GM23248 (cell line): ENCODE data around the gene ERICH6. TPM values are rescaled to one million over a fixed set of nuclear protein-coding genes. Genes with fewer than 3 reads are reported as not detected.

ENCODE experiments used
- DNase-seq: peaks from one replicate; pipeline ENCODE4 v3.0.0-alpha.2; 2015
- H2AFZ ChIP-seq: fragments of 200-600 bp; sonication (generic); 2 replicates; pipeline ENCODE4 v1.6.1; 2016; ENCODE audit warnings: antibody characterized with exemption
- H3F3A ChIP-seq: fragments of 200-600 bp; sonication (generic); 2 replicates; pipeline ENCODE4 v1.6.1; 2016; ENCODE audit warnings: mild to moderate bottlenecking, antibody characterized with exemption, mixed run types; ENCODE audit not compliant: insufficient read depth
- H3K27ac ChIP-seq: fragments of 200-600 bp; sonication (generic); 2 replicates; pipeline ENCODE4 v1.5.1; 2016; ENCODE audit warnings: mild to moderate bottlenecking
- H3K27me3 ChIP-seq: fragments of 200-600 bp; sonication (generic); replicated peaks from 2 replicates; pipeline ENCODE4 v1.6.1; 2016; ENCODE audit warnings: mild to moderate bottlenecking; ENCODE audit not compliant: insufficient read depth
- H3K36me3 ChIP-seq: fragments of 200-600 bp; sonication (generic); 2 replicates; pipeline ENCODE4 v1.6.1; 2016; ENCODE audit warnings: low read depth, mild to moderate bottlenecking
- H3K4me1 ChIP-seq: fragments of 200-600 bp; sonication (generic); 2 replicates; pipeline ENCODE4 v1.6.1; 2016; ENCODE audit warnings: mild to moderate bottlenecking; ENCODE audit not compliant: insufficient read depth
- H3K4me2 ChIP-seq: fragments of 200-600 bp; sonication (generic); one replicate; pipeline ENCODE4 v1.6.1; 2016; ENCODE audit warnings: mild to moderate bottlenecking; ENCODE audit not compliant: unreplicated experiment
- H3K4me3 ChIP-seq: fragments of 200-600 bp; sonication (generic); 2 replicates; pipeline ENCODE4 v1.5.1; 2016; ENCODE audit warnings: mild to moderate bottlenecking
- H3K79me2 ChIP-seq: fragments of 200-600 bp; sonication (generic); 2 replicates; pipeline ENCODE4 v1.6.1; 2016; ENCODE audit warnings: mild to moderate bottlenecking; ENCODE audit not compliant: insufficient read depth
- H3K9ac ChIP-seq: fragments of 200-600 bp; sonication (generic); 2 replicates; pipeline ENCODE4 v1.6.1; 2016; ENCODE audit warnings: mild to moderate bottlenecking
- H3K9me2 ChIP-seq: fragments of 200-600 bp; sonication (generic); 2 replicates; pipeline ENCODE4 v1.6.1; 2016; ENCODE audit warnings: mixed run types, mild to moderate bottlenecking, moderate library complexity; ENCODE audit not compliant: insufficient read depth
- H3K9me3 ChIP-seq: fragments of 200-600 bp; sonication (generic); one replicate; pipeline ENCODE4 v1.6.1; 2017; ENCODE audit warnings: low read depth
- H4K20me1 ChIP-seq: fragments of 200-600 bp; sonication (generic); 2 replicates; pipeline ENCODE4 v1.6.0; 2016; ENCODE audit not compliant: insufficient read depth
- EZH2 ChIP-seq: fragments of 200-600 bp; sonication (generic); IDR thresholded peaks from 2 replicates; pipeline ENCODE4 v1.6.1; 2018; ENCODE audit warnings: antibody characterized with exemption, mild to moderate bottlenecking; ENCODE audit not compliant: insufficient read depth, poor library complexity, severe bottlenecking
- EZH2phosphoT487 ChIP-seq: fragments of 200-600 bp; sonication (generic); IDR thresholded peaks from 2 replicates; pipeline ENCODE4 v1.6.1; 2018; ENCODE audit warnings: antibody characterized with exemption, moderate library complexity, mild to moderate bottlenecking, low read depth; ENCODE audit not compliant: insufficient read depth
- WGBS, 2 experiments: methylation state at CpG; one replicate each; pipeline ENCODE4 v1.1.6; 2015 to 2017; ENCODE audit warnings: low lambda C conversion rate in 2 of 2, low coverage in 1 of 2; ENCODE audit errors: missing lambda C conversion rate in 2 of 2; 5-methylcytosine and 5-hydroxymethylcytosine counted together
- in situ Hi-C: fragments of 300-500 bp; cut with MboI; formaldehyde crosslinking; loops from 2 replicates; pipeline ENCODE4 v1.15.0; 2020
- polyA plus RNA-seq: library from polyadenylated mRNA; unstranded; fragments of >200 nt; fragmentation: Nextera tagmentation; extraction: Ambion mirVana; gene quantifications from 2 replicates; pipeline ENCODE4 v1.2.1, GENCODE V29; 2016
- total RNA-seq: library from RNA; depleted of rRNA; stranded (reverse); fragments of >200 nt; shearing (Covaris generic); gene quantifications from 2 replicates; pipeline ENCODE4 v1.2.3, GENCODE V29; 2014

The ERICH6 gene
- total and polyA plus RNA-seq, 2 experiments from 2014 or later = 0.13 TPM; not detected in 1

DNA sequence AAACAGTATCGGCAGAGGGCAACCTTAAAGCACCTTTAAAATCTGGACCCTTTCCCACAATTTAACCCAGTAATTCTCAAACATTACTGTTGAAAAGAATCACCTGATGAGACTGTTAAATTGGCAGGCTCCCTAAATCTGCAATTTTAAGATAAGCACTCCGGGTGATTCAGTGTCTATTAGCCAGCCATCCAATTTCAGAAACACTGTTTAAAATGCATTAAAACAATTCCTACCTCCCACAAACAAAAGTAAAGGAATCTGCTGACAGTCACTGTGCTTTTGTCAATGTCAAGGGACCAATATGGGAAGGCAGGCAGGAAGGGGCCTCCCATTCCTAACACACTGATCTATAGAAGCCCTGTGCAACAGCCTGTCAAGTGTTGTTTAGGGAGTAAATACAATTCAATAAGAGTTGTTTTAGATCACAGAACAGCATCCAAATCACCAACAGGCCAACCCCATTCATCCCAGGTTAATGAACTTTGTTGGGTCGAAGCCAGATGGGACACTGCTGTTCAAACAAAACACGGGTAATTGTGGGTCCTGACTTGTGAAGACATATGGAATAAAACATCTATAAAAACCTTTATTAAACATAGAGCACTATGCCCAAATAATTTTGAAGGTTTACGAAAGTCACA is 37.9 kb upstream of the ERICH6 start:
- Histone ChIP-seq H3K9ac (no peak overlapping the region), H3K4me1 (peaks cover 33% of the 10 kb centered on the region), H3K36me3 (peaks cover 22% of the 10 kb centered on the region; the same call in 1 of the 2 replicates), H3K4me3 (no peak overlapping the region), H3K27me3 (no peaks in the 10 kb centered on the region), H3F3A (peaks cover 25% of the 10 kb centered on the region), H3K4me2 (no peak overlapping the region), H3K27ac (no peak overlapping the region), H4K20me1 (peaks cover 25% of the 10 kb centered on the region), H2AFZ (no peak overlapping the region), H3K9me2 (no peaks in the 10 kb centered on the region), H3K9me3 (no peaks in the 10 kb centered on the region), H3K79me2 (peaks cover 81% of the 10 kb centered on the region)
- in situ Hi-C loops = no loop called here
- WGBS, 2 experiments = 96% methylated on average over 5 of the region's 5 CpGs
- TF ChIP-seq EZH2phosphoT487 (no peak), EZH2 (no peak)
- DNase-seq = no peak

DNA sequence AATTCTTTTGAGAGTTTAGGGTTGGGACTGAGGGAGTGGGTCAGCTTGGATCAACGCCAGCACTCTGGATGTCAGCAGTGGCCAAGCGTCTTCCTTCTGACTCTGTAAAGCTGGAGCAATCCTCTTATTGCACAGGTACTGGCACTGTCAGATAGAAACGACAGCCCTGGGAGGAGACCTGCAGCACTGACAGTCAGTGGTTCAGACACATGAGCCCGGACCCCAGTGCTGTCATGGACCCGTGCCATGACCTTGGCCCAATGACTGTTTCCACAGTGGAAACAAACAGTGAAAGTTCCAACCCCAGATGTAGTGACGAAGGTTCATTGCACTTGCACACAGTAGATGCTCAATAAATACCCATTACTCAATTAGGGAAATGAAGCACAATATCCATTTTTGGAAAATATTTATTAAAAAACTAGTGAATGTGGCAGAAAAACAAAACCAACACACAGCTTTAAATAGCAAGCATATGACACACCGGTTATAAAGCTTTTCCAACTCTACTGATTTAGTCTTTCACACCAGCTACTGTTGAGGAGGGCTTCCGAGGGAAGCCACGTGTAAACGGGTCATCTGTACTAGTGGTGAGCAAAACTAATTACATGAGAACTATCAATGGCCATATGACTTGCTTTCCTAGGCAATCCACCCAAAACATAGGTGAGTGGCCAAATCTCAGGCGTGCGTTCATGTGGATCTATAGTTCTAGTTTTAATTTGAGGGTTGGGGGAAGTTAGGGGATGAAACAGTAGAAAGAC is 37.2 kb upstream of the ERICH6 start:
- H3K27me3 ChIP-seq = no peaks in the 10 kb centered on the region
- no peak overlapping the region for H2AFZ ChIP-seq
- 89 to 90% methylated on average over 12 of the region's 12 CpGs for WGBS, 2 experiments
- no peak overlapping the region for H3K27ac ChIP-seq
- peaks cover 74% of the 10 kb centered on the region for H3K79me2 ChIP-seq
- no peak for DNase-seq
- in situ Hi-C loops = no loop called here
- H3F3A ChIP-seq = peaks cover 25% of the 10 kb centered on the region
- no peaks in the 10 kb centered on the region for H3K9me2 ChIP-seq
- H3K4me1 ChIP-seq = peaks cover 33% of the 10 kb centered on the region
- peaks cover 22% of the 10 kb centered on the region; the same call in 1 of the 2 replicates for H3K36me3 ChIP-seq
- H4K20me1 ChIP-seq = peaks cover 25% of the 10 kb centered on the region
- H3K4me2 ChIP-seq = no peak overlapping the region
- TF ChIP-seq EZH2phosphoT487 (no peak), EZH2 (no peak)
- no peaks in the 10 kb centered on the region for H3K9me3 ChIP-seq
- no peak overlapping the region for H3K4me3 ChIP-seq
- no peak overlapping the region for H3K9ac ChIP-seq

DNA sequence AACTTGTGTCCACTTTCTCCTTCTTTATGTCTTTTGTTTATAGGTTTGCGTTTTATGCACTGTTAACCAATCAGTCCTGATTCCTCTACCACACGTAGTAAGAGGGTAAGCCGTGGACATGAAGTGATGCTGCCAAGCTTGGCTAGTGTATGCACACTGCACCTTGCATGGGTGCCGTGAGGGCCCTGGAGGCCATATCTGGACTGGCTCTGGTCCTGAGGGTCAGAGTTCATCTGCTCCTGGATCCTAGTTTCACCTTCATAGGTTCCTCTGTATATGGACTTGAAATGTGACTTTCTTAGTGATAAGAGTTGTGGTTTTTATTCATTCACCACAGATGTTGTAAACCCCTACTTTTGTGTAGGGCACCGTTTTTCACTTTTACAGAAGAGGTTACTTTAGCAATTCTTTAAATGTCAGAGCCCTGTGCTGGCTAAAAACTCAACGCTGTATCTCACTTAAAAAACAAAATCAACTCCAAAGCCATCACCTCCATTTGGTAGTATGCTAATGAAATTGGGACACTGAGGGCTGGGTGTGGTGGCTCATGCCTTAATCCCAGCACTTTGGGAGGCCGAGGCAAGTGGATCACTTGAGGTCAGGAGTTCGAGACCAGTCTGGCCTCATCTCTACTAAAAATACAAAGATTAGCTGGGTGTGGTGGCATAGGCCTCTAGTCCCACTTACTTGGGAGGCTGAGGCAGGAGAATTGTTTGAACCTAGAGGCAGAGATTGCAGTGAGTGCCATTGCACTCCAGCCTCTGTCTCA is 36.3 kb upstream of the ERICH6 start:
- Histone ChIP-seq H3K9me2 (no peaks in the 10 kb centered on the region), H3K27me3 (no peaks in the 10 kb centered on the region), H3K36me3 (peaks cover 22% of the 10 kb centered on the region; the same call in 1 of the 2 replicates), H3K4me3 (no peak overlapping the region), H4K20me1 (peaks cover 25% of the 10 kb centered on the region), H3K9me3 (no peaks in the 10 kb centered on the region), H3K79me2 (peaks cover 66% of the 10 kb centered on the region), H3K4me1 (peaks cover 33% of the 10 kb centered on the region), H3K27ac (no peak overlapping the region), H3K4me2 (no peak overlapping the region), H3K9ac (no peak overlapping the region), H3F3A (peaks cover 25% of the 10 kb centered on the region), H2AFZ (no peak overlapping the region)
- 87 to 92% methylated on average over 8 of the region's 8 CpGs for WGBS, 2 experiments
- TF ChIP-seq EZH2 = no peak
- no peak for TF ChIP-seq EZH2phosphoT487
- in situ Hi-C loops = no loop called here
- no peak for DNase-seq

DNA sequence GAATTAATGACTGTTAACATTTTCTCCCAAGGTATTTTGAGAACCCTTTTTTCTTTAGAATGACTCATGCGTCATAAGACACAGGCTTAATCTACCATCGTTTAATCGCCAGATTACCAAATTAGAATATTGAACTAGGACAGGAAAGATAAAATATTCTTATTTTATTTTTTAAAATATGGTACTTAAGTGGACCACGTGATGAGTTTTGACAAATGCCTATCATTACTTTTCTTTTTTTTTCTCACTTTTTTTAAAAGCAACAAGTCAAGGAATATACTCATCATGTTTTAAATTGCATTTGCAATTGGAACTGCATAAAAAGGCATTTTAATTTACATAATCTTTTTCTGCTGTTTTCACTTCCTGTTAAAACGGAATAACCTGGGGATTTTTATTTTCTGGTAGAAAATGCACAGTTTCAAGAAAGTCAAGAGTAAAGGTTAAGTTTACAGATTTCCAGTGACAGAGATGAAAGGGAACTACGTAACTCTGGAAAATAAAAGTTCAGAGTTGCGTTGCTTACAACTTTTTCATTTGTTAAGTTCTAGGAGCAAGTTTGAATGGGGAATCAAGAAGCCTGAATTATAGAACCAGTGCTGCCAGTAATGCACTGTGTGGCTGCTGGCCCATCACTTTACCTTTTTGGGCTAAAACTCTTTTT is 35.6 kb upstream of the ERICH6 start:
- Histone ChIP-seq H3K4me3 (no peak overlapping the region), H3K27me3 (no peaks in the 10 kb centered on the region), H2AFZ (no peak overlapping the region), H3K4me1 (peaks cover 27% of the 10 kb centered on the region), H3F3A (peaks cover 25% of the 10 kb centered on the region), H3K9me2 (no peaks in the 10 kb centered on the region), H3K27ac (no peak overlapping the region), H3K36me3 (peaks cover 22% of the 10 kb centered on the region; the same call in 1 of the 2 replicates), H3K4me2 (no peak overlapping the region), H3K9me3 (no peaks in the 10 kb centered on the region), H3K9ac (no peak overlapping the region), H3K79me2 (peaks cover 59% of the 10 kb centered on the region), H4K20me1 (peaks cover 21% of the 10 kb centered on the region)
- WGBS, 2 experiments = 93% methylated on average over 7 of the region's 7 CpGs
- TF ChIP-seq EZH2phosphoT487 (no peak), EZH2 (no peak)
- no peak for DNase-seq
- in situ Hi-C loops = no loop called here
